Dermis microvascular lymphatic vessel endothelial cell (primary cell): ENCODE measurements around the gene P2RY6. TPM values are rescaled to one million over a fixed set of nuclear protein-coding genes. Genes with fewer than 3 reads are reported as not detected.
A peak's percentile ranks its signal among the peaks of the same experiment; 100 is the strongest.

Source experiments
- DNase-seq, 2 donors: peaks; one replicate each; pipeline versions ENCODE4 v3.0.0 to v3.0.0-alpha.2; 2010; ENCODE audit warnings: low read depth in 2 of 2
- total RNA-seq: library from RNA; depleted of rRNA; stranded (reverse); fragments of >200 nt; gene quantifications from 2 replicates; pipeline ENCODE4 v1.2.1, GENCODE V29; 2014

The P2RY6 gene
- total RNA-seq, 1 donor from 2014 or later, result 0.26 TPM

- DNase-seq, result no peak
Observed at GRCh38 chr11:73275381-73275750, 3.2 kb downstream of the P2RY6 start.

- DNase-seq, result no peak
Observed at GRCh38 chr11:73277467-73277866, 5.3 kb downstream of the P2RY6 start.

- DNase-seq, result no peak
Observed at GRCh38 chr11:73280626-73281025, 8.5 kb downstream of the P2RY6 start.

- DNase-seq, result no peak
Observed at GRCh38 chr11:73281201-73281741, 9.1 kb downstream of the P2RY6 start.

- DNase-seq, result no peak
Observed at GRCh38 chr11:73281796-73282660, 9.9 kb downstream of the P2RY6 start.

GRCh38 chr11:73283276-73284000 lies 11.3 kb downstream of the P2RY6 start:
- no peak for DNase-seq

GRCh38 chr11:73284106-73284505 lies 12.0 kb downstream of the P2RY6 start:
- no peak for DNase-seq

GRCh38 chr11:73285721-73286120 lies 13.6 kb downstream of the P2RY6 start:
- no peak for DNase-seq

GRCh38 chr11:73286240-73286810 lies 14.2 kb downstream of the P2RY6 start:
- DNase-seq, result no peak

GRCh38 chr11:73287400-73288101 lies 15.4 kb downstream of the P2RY6 start:
- DNase-seq, result no peak

GRCh38 chr11:73288192-73288872 lies 16.2 kb downstream of the P2RY6 start:
- DNase-seq, result no peak

- peak; percentile 62 to 83 for DNase-seq
Observed at GRCh38 chr11:73288873-73289707, 17.0 kb downstream of the P2RY6 start.

GRCh38 chr11:73290536-73290935 lies 18.4 kb downstream of the P2RY6 start:
- DNase-seq, result no peak

- DNase-seq, result no peak
Observed at GRCh38 chr11:73291196-73291595, 19.1 kb downstream of the P2RY6 start.

GRCh38 chr11:73291781-73292524 lies 19.8 kb downstream of the P2RY6 start:
- DNase-seq, result no peak

- DNase-seq, result no peak
Observed at GRCh38 chr11:73292525-73292894, 20.4 kb downstream of the P2RY6 start.

- no peak for DNase-seq
Observed at GRCh38 chr11:73293356-73293936, 21.3 kb downstream of the P2RY6 start.

- no peak for DNase-seq
Observed at GRCh38 chr11:73294604-73295003, 22.5 kb downstream of the P2RY6 start.
